A549 (cell line): Measurements from ENCODE around the gene LRCOL1. TPM values are rescaled to one million over a fixed set of nuclear protein-coding genes. Genes with fewer than 3 reads are reported as not detected.

Experiments
- ATAC-seq, 2 experiments: fragments of 200-7000 bp in 1 of 2; fragments of >200 bp in 1 of 2; cut with Nextera tagmentation in 1 of 2; cut with Tn5 transposase in 1 of 2; 3 replicates each; pipeline versions ENCODE4 v1.8.0 to v1.9.1; 2018 to 2020; ENCODE audit warnings: mild to moderate bottlenecking in 1 of 2, moderate library complexity in 1 of 2
- CTCF ChIA-PET: fragments of 300-600 bp; sonication (Branson Sonifier 250); formaldehyde crosslinking; extraction: SDS; loops from one replicate; lab custom pipeline; 2021; ENCODE audit warnings: antibody characterized with exemption, inconsistent platforms; lab: Yijun Ruan, JAX
- POLR2A ChIA-PET: fragments of 350-600 bp; formaldehyde crosslinking; extraction: SDS; loops from one replicate; lab custom pipeline; 2021; ENCODE audit warnings: antibody characterized with exemption, inconsistent platforms; lab: Yijun Ruan, JAX
- DNase-seq, 2 experiments: peaks; one replicate each; pipeline versions ENCODE4 v3.0.0 to v3.0.0-alpha.2; 2011 to 2016; ENCODE audit warnings: low read depth in 1 of 2, low spot score in 1 of 2
- FAIRE-seq: peaks from 2 replicates; lab custom pipeline; 2011; peaks lifted over from hg19 to GRCh38; lab: Jason Lieb, UNC
- H3K27ac ChIP-seq, 2 experiments: fragments of >200 bp; sonication (Bioruptor Twin); formaldehyde crosslinking; 3 replicates each; pipeline ENCODE4 v1.5.1; 2016 to 2017
- H3K4me1 ChIP-seq: fragments of >200 bp; sonication (Bioruptor Twin); formaldehyde crosslinking; 3 replicates; pipeline ENCODE4 v1.6.1; 2016
- H3K4me2 ChIP-seq: fragments of >200 bp; sonication (Bioruptor Twin); formaldehyde crosslinking; 3 replicates; pipeline ENCODE4 v1.6.1; 2016
- H3K4me3 ChIP-seq: fragments of >200 bp; sonication (Bioruptor Twin); formaldehyde crosslinking; 3 replicates; pipeline ENCODE4 v1.5.1; 2016
- H3K9me3 ChIP-seq: fragments of >200 bp; sonication (Bioruptor Twin); formaldehyde crosslinking; 3 replicates; pipeline ENCODE4 v1.6.1; 2016
- CBX8 ChIP-seq: fragments of 200-600 bp; sonication (generic); IDR thresholded peaks from 2 replicates; pipeline ENCODE4 v1.6.1; 2016
- CEBPB ChIP-seq, 2 experiments: fragments of >200 bp in 1 of 2; sonication (Bioruptor Twin) in 1 of 2; formaldehyde crosslinking in 1 of 2; IDR thresholded peaks; 2 replicates each; pipeline ENCODE4 v1.6.1; 2012 to 2016
- E2F6 ChIP-seq: IDR thresholded peaks from 2 replicates; pipeline ENCODE4 v1.6.1; 2012; ENCODE audit warnings: low read depth, borderline replicate concordance
- EHMT2 ChIP-seq: fragments of 200-600 bp; sonication (generic); IDR thresholded peaks from 2 replicates; pipeline ENCODE4 v1.6.1; 2016; ENCODE audit warnings: antibody characterized with exemption, low read depth, mild to moderate bottlenecking, moderate library complexity
- FOSL2 ChIP-seq, 2 experiments: fragments of 450-650 bp in 1 of 2; fragments of >200 bp in 1 of 2; sonication (Bioruptor Twin) in 1 of 2; formaldehyde crosslinking; IDR thresholded peaks; 2 replicates each; pipeline versions ENCODE4 v1.5.0 to v1.6.1; 2016 to 2020; ENCODE audit warnings: mild to moderate bottlenecking in 1 of 2, moderate library complexity in 1 of 2
- FOXS1 ChIP-seq: fragments of 250-450 bp; sonication (Bioruptor Pico); IDR thresholded peaks from 2 replicates; pipeline ENCODE4 v1.5.0; 2020; ENCODE audit warnings: mild to moderate bottlenecking, moderate library complexity
- GATA3 ChIP-seq: IDR thresholded peaks from 2 replicates; pipeline ENCODE4 v1.6.1; 2012; ENCODE audit warnings: borderline replicate concordance
- HDAC2 ChIP-seq: fragments of 200-600 bp; sonication (generic); IDR thresholded peaks from 2 replicates; pipeline ENCODE4 v1.6.1; 2016
- HOXB13 ChIP-seq: fragments of 250-450 bp; sonication (Bioruptor Pico); IDR thresholded peaks from 2 replicates; pipeline ENCODE4 v1.5.0; 2020; ENCODE audit warnings: low read depth, mild to moderate bottlenecking, moderate library complexity
- HOXB5 ChIP-seq: fragments of 250-450 bp; sonication (Bioruptor Pico); IDR thresholded peaks from 2 replicates; pipeline ENCODE4 v1.5.0; 2020; ENCODE audit warnings: mild to moderate bottlenecking, moderate library complexity
- JUN ChIP-seq, 2 experiments: fragments of >200 bp; sonication (Bioruptor Twin); formaldehyde crosslinking; IDR thresholded peaks; 2 replicates in 1 of 2; 3 replicates in 1 of 2; pipeline ENCODE4 v1.6.1; 2016 to 2017
- JUNB ChIP-seq: fragments of >200 bp; sonication (Bioruptor Twin); formaldehyde crosslinking; IDR thresholded peaks from 2 replicates; pipeline ENCODE4 v1.6.1; 2016
- KDM1A ChIP-seq: fragments of 200-600 bp; sonication (generic); IDR thresholded peaks from 2 replicates; pipeline ENCODE4 v1.6.1; 2016; ENCODE audit warnings: low read depth, mild to moderate bottlenecking
- KDM5A ChIP-seq: fragments of 200-600 bp; sonication (generic); IDR thresholded peaks from 2 replicates; pipeline ENCODE4 v1.6.1; 2016; ENCODE audit warnings: antibody characterized with exemption, mild to moderate bottlenecking
- MYC ChIP-seq: IDR thresholded peaks from 2 replicates; pipeline ENCODE4 v1.6.1; 2012; ENCODE audit warnings: mild to moderate bottlenecking, inconsistent platforms, low read length, improper control_type of control experiment, borderline replicate concordance
- NPAS2 ChIP-seq: fragments of 250-450 bp; sonication (Bioruptor Pico); IDR thresholded peaks from 2 replicates; pipeline ENCODE4 v1.8.0; 2022; ENCODE audit warnings: mild to moderate bottlenecking, moderate library complexity, borderline replicate concordance
- POLR2A ChIP-seq: IDR thresholded peaks from 2 replicates; pipeline ENCODE4 v1.6.1; 2012; ENCODE audit warnings: mild to moderate bottlenecking, low read length
- RAD21 ChIP-seq, 2 experiments: fragments of >200 bp in 1 of 2; sonication (Bioruptor Twin) in 1 of 2; formaldehyde crosslinking in 1 of 2; IDR thresholded peaks in 1 of 2; conservative IDR thresholded peaks in 1 of 2; 2 replicates in 1 of 2; 3 replicates in 1 of 2; pipeline ENCODE4 v1.6.1; 2012 to 2018; ENCODE audit warnings: inconsistent platforms in 1 of 2
- SMC3 ChIP-seq: fragments of >200 bp; sonication (Bioruptor Twin); formaldehyde crosslinking; IDR thresholded peaks from 3 replicates; pipeline ENCODE4 v1.6.1; 2018; ENCODE audit warnings: inconsistent platforms
- SREBF2 ChIP-seq: fragments of 450-650 bp; IDR thresholded peaks from 2 replicates; pipeline ENCODE4 v1.6.1; 2014; ENCODE audit warnings: mild to moderate bottlenecking, moderate library complexity
- TFCP2L1 ChIP-seq: fragments of 250-450 bp; sonication (Bioruptor Pico); IDR thresholded peaks from 2 replicates; pipeline ENCODE4 v1.5.0; 2021; ENCODE audit warnings: mild to moderate bottlenecking
- ZC3H11A ChIP-seq: fragments of 450-650 bp; IDR thresholded peaks from 2 replicates; pipeline ENCODE4 v1.6.1; 2014; ENCODE audit warnings: antibody characterized with exemption, mild to moderate bottlenecking
- WGBS: methylation state at CpG from one replicate; pipeline ENCODE4 v1.1.6; 2017; ENCODE audit errors: missing lambda C conversion rate; 5-methylcytosine and 5-hydroxymethylcytosine counted together
- polyA plus RNA-seq, 4 experiments: library from polyadenylated mRNA; depleted of rRNA in 3 of 4; stranded (reverse); fragments of >200 nt; fragmentation: RNase III in 1 of 4; extraction: RNeasy Plus Mini Kit Qiagen cat#74134 plus additional on column Dnase treatment in 1 of 4; gene quantifications; 2 replicates in 3 of 4; 3 replicates in 1 of 4; pipeline ENCODE4 v1.2.3, GENCODE V29; 2011 to 2017
- TF ChIP-seq, protein P1 (sequence below): fragments of >200 bp; sonication (Bioruptor Twin); formaldehyde crosslinking; IDR thresholded peaks from 3 replicates; pipeline ENCODE4 v1.5.1; 2016
- TF ChIP-seq, protein P2 (sequence below): IDR thresholded peaks from 2 replicates; pipeline ENCODE4 v1.6.1; 2012

LRCOL1 gene
- polyA plus RNA-seq, 2 of the 4 experiments (the other 2 are of a cell fraction), result not detected

DNA sequence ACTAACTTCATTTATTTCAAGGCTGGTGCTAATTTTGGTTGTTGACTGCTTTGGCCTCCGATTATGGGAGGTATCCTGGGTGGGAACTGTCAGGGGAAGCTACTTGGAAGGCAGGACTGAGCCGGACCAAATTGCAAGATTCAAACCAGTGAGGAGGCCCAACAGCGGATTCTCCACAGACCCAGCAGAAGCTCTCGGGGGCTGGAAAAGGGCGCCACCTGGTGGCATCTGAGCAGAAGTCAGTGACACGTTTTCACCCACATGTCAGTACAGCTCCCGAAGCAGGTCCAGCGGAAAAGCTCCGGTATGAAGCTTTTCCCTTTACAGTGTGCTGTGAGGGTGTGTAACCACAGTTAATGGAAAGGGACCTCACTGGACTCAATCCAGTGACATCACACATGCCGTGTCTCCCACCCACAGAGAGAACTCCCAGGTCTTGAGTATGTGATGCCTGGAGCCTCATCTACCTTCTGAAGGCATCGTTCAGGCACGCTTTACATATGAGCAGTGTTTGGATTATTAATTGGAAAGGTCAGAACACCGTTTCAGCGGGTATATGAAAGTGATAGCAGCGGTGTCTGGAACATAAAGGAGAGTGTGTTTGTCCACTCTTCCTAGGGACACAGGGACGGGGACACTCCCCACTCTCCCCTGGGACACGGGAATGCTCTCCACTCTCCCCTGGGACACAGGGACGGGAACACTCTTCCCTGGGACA, 4.6 kb upstream of the LRCOL1 start:
- TF ChIP-seq, protein P1, sequence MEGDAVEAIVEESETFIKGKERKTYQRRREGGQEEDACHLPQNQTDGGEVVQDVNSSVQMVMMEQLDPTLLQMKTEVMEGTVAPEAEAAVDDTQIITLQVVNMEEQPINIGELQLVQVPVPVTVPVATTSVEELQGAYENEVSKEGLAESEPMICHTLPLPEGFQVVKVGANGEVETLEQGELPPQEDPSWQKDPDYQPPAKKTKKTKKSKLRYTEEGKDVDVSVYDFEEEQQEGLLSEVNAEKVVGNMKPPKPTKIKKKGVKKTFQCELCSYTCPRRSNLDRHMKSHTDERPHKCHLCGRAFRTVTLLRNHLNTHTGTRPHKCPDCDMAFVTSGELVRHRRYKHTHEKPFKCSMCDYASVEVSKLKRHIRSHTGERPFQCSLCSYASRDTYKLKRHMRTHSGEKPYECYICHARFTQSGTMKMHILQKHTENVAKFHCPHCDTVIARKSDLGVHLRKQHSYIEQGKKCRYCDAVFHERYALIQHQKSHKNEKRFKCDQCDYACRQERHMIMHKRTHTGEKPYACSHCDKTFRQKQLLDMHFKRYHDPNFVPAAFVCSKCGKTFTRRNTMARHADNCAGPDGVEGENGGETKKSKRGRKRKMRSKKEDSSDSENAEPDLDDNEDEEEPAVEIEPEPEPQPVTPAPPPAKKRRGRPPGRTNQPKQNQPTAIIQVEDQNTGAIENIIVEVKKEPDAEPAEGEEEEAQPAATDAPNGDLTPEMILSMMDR, result peak; percentile 94
- TF ChIP-seq KDM1A (no peak), POLR2A (no peak), NPAS2 (0 out of 2 replicates have a peak, but pooled peaks have one; percentile 39), MYC (peak; percentile 67; the same call in 1 of the 2 replicates), FOXS1 (CRISPR knock-in tag) (no peak), SMC3 (peak; percentile 92), RAD21 (conservative IDR thresholded peaks at IDR 0.05 in 1 of 2, IDR thresholded peaks at IDR 0.05 in 1 of 2) (peak; percentile 85 to 92), E2F6 (0 out of 2 replicates have a peak, but pooled peaks have one; percentile 23)
- TF ChIP-seq, protein P2, sequence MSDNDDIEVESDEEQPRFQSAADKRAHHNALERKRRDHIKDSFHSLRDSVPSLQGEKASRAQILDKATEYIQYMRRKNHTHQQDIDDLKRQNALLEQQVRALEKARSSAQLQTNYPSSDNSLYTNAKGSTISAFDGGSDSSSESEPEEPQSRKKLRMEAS, result peak; percentile 86
- ATAC-seq (peak; percentile 78 to 89), FAIRE-seq (peak; percentile 72), DNase-seq (peak; percentile 80 to 89)
- ChIA-PET POLR2A (no interaction called here), CTCF (interaction anchor here (0.7 to 11.9 kb wide), 29 partner anchors 10 to 613 kb away, joined by 3 to 132 read pairs (median 4); no protein-coding TSS in a partner anchor)
- 21% methylated on average over 18 of the region's 18 CpGs for WGBS
- no peak overlapping the region for H3K27ac ChIP-seq
- peaks cover 10% of the 10 kb centered on the region for H3K4me1 ChIP-seq
- H3K9me3 ChIP-seq, result peaks cover 42% of the 10 kb centered on the region
- H3K4me3 ChIP-seq, result no peak overlapping the region
- H3K4me2 ChIP-seq, result 0 out of 3 replicates have a peak overlapping the region, but pooled peaks have one; percentile 22

DNA sequence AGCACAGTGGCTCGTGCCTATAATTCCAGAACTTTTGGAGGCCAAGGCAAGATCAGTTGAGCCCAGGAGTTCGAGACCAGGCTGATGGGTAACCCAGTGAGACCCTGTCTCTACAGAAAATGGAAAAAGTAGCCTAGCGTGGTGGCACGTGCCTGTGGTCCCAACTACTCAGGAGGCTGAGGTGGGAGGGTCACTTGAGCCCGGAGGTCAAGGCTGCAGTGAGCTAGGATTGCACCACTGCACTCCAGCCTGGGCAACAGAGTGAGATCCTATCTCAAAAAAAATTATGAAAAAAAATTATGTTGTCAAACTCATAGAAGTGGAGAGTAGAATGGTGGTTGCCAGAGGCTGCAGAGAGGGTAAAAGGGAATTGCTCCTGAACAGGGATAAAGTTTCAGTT, 3.6 kb upstream of the LRCOL1 start:
- H3K9me3 ChIP-seq, result peaks cover 42% of the 10 kb centered on the region
- H3K4me2 ChIP-seq, result no peak overlapping the region
- TF ChIP-seq FOSL2 (IDR thresholded peaks at IDR 0.05) (no peak), FOSL2 (CRISPR knock-in tag; IDR thresholded peaks at IDR 0.05) (no peak), E2F6 (no peak), GATA3 (no peak), ZC3H11A (no peak), MYC (no peak), KDM5A (no peak), SREBF2 (no peak), HDAC2 (no peak)
- no peak for DNase-seq
- H3K27ac ChIP-seq, result no peak overlapping the region
- peaks cover 7% of the 10 kb centered on the region for H3K4me1 ChIP-seq
- POLR2A ChIA-PET, result no interaction called here
- CTCF ChIA-PET, result interaction anchor here (1.1 to 11.9 kb wide), 18 partner anchors 10 to 460 kb away, joined by 3 to 132 read pairs (median 5); no protein-coding TSS in a partner anchor
- whole genome bisulfite sequencing, result 24% methylated on average over 5 of the region's 5 CpGs
- no peak for FAIRE-seq
- no peak overlapping the region for H3K4me3 ChIP-seq
- ATAC-seq, result no peak

GRCh38 chr12:132611620-132612019, 1.2 kb upstream of the LRCOL1 start:
- Histone ChIP-seq H3K4me2 (no peak overlapping the region), H3K9me3 (peaks cover 29% of the 10 kb centered on the region), H3K4me1 (no peaks in the 10 kb centered on the region), H3K4me3 (no peak overlapping the region), H3K27ac (no peak overlapping the region)
- ChIA-PET POLR2A (interaction anchor here (0.5 kb wide), 1 partner anchor 21 kb away, joined by 3 read pairs; no protein-coding TSS in a partner anchor), CTCF (interaction anchor here (1.2 to 11.9 kb wide), 5 partner anchors 9 to 458 kb away, joined by 3 to 132 read pairs (median 6); no protein-coding TSS in a partner anchor)
- ATAC-seq (no peak), FAIRE-seq (no peak), DNase-seq (no peak)
- WGBS, result 52% methylated on average over 10 of the region's 10 CpGs
- TF ChIP-seq NPAS2 (no peak), JUNB (no peak), HOXB5 (no peak), ZC3H11A (no peak), HOXB13 (CRISPR knock-in tag) (no peak), EHMT2 (no peak), POLR2A (no peak), TFCP2L1 (CRISPR knock-in tag) (no peak), JUN (IDR thresholded peaks at IDR 0.05) (no peak), CBX8 (no peak), CEBPB (IDR thresholded peaks at IDR 0.05) (no peak), SREBF2 (no peak), MYC (no peak)
